Stimulated activated memory B cell treated with anti-CD40 and anti-IgM and Interleukin-4, amounts not matched to agents 10 μg/mL and 1 μg/mL and 100 μg/mL, for 72 hours (primary cell): ENCODE data around the gene KCNJ1.

Experiments
- ATAC-seq: fragments of 150-1000 bp; cut with Tn5 transposase; 2 replicates; pipeline ENCODE4 v1.10.0; 2021
- H3K27ac Mint-ChIP-seq: one replicate; pipeline ENCODE4 v1.8.0; 2022; ENCODE audit warnings: mild to moderate bottlenecking, mixed read lengths
- H3K27me3 Mint-ChIP-seq: one replicate; pipeline ENCODE4 v1.8.0; 2022; ENCODE audit warnings: mixed read lengths
- H3K36me3 Mint-ChIP-seq: one replicate; pipeline ENCODE4 v1.8.0; 2022; ENCODE audit warnings: mixed read lengths
- H3K4me1 Mint-ChIP-seq: one replicate; pipeline ENCODE4 v1.8.0; 2022; ENCODE audit warnings: mixed read lengths
- H3K4me3 Mint-ChIP-seq: one replicate; pipeline ENCODE4 v1.8.0; 2022; ENCODE audit warnings: mild to moderate bottlenecking, moderate library complexity, mixed read lengths
- H3K9me3 Mint-ChIP-seq: one replicate; pipeline ENCODE4 v1.8.0; 2022; ENCODE audit warnings: mixed read lengths

Gene KCNJ1

GRCh38 chr11:128832121-128832497, 35.0 kb downstream of the KCNJ1 start:
- Mint-ChIP-seq H3K27me3 (no peaks in the 10 kb centered on the region), H3K27ac (peak overlapping the region; percentile 79), H3K36me3 (peaks cover 21% of the 10 kb centered on the region), H3K4me1 (peaks cover 70% of the 10 kb centered on the region), H3K9me3 (peaks cover 5% of the 10 kb centered on the region), H3K4me3 (peak overlapping the region; percentile 63)
- ATAC-seq = peak; percentile 70

GRCh38 chr11:128831174-128832120, 35.6 kb downstream of the KCNJ1 start:
- Mint-ChIP-seq H3K27me3 (no peaks in the 10 kb centered on the region), H3K4me3 (peak overlapping the region; percentile 63), H3K9me3 (peaks cover 5% of the 10 kb centered on the region), H3K27ac (peak overlapping the region; percentile 79), H3K36me3 (peaks cover 27% of the 10 kb centered on the region), H3K4me1 (peaks cover 71% of the 10 kb centered on the region)
- peak; percentile 85 for ATAC-seq

GRCh38 chr11:128830290-128831173, 36.6 kb downstream of the KCNJ1 start:
- peak; percentile 34 for ATAC-seq
- Mint-ChIP-seq H3K36me3 (peaks cover 29% of the 10 kb centered on the region), H3K27me3 (no peaks in the 10 kb centered on the region), H3K4me3 (peak overlapping the region; percentile 46), H3K27ac (peak overlapping the region; percentile 79), H3K4me1 (peaks cover 63% of the 10 kb centered on the region), H3K9me3 (peaks cover 2% of the 10 kb centered on the region)

GRCh38 chr11:128828350-128828749, 38.7 kb downstream of the KCNJ1 start:
- Mint-ChIP-seq H3K4me1 (peaks cover 53% of the 10 kb centered on the region), H3K27ac (no peak overlapping the region), H3K4me3 (no peak overlapping the region), H3K36me3 (peaks cover 36% of the 10 kb centered on the region), H3K27me3 (no peaks in the 10 kb centered on the region), H3K9me3 (peaks cover 2% of the 10 kb centered on the region)
- ATAC-seq = no peak

GRCh38 chr11:128827191-128827893, 39.8 kb downstream of the KCNJ1 start:
- Mint-ChIP-seq H3K36me3 (peaks cover 38% of the 10 kb centered on the region), H3K27me3 (no peaks in the 10 kb centered on the region), H3K9me3 (peaks cover 2% of the 10 kb centered on the region), H3K4me1 (peaks cover 47% of the 10 kb centered on the region), H3K27ac (peak overlapping the region; percentile 75), H3K4me3 (no peak overlapping the region)
- no peak for ATAC-seq

GRCh38 chr11:128825050-128825784, 41.9 kb downstream of the KCNJ1 start:
- peaks cover 29% of the 10 kb centered on the region for H3K4me1 Mint-ChIP-seq
- H3K36me3 Mint-ChIP-seq = peaks cover 47% of the 10 kb centered on the region
- no peak overlapping the region for H3K4me3 Mint-ChIP-seq
- H3K9me3 Mint-ChIP-seq = peaks cover 2% of the 10 kb centered on the region
- ATAC-seq = peak; percentile 20
- H3K27ac Mint-ChIP-seq = peak overlapping the region; percentile 52
- no peaks in the 10 kb centered on the region for H3K27me3 Mint-ChIP-seq

- ATAC-seq = peak; percentile 44
- Mint-ChIP-seq H3K9me3 (no peaks in the 10 kb centered on the region), H3K27ac (peak overlapping the region; percentile 52)
Measured at GRCh38 chr11:128824191-128825049, 42.7 kb downstream of the KCNJ1 start.

GRCh38 chr11:128823753-128824152, 43.3 kb downstream of the KCNJ1 start:
- H3K27me3 Mint-ChIP-seq = no peaks in the 10 kb centered on the region
- no peak for ATAC-seq
- H3K9me3 Mint-ChIP-seq = no peaks in the 10 kb centered on the region
- H3K36me3 Mint-ChIP-seq = peaks cover 56% of the 10 kb centered on the region
- peaks cover 20% of the 10 kb centered on the region for H3K4me1 Mint-ChIP-seq
- no peak overlapping the region for H3K4me3 Mint-ChIP-seq
- H3K27ac Mint-ChIP-seq = peak overlapping the region; percentile 28

More at GRCh38 chr11:128824191-128825049, 42.7 kb downstream of the KCNJ1 start:
- peaks cover 50% of the 10 kb centered on the region for H3K36me3 Mint-ChIP-seq
- peaks cover 21% of the 10 kb centered on the region for H3K4me1 Mint-ChIP-seq
- no peaks in the 10 kb centered on the region for H3K27me3 Mint-ChIP-seq
- H3K4me3 Mint-ChIP-seq = no peak overlapping the region

- no peak overlapping the region for H3K4me3 Mint-ChIP-seq
- H3K27me3 Mint-ChIP-seq = no peaks in the 10 kb centered on the region
- H3K4me1 Mint-ChIP-seq = peaks cover 13% of the 10 kb centered on the region
- peaks cover 61% of the 10 kb centered on the region for H3K36me3 Mint-ChIP-seq
- H3K27ac Mint-ChIP-seq = no peak overlapping the region
- no peak for ATAC-seq
- H3K9me3 Mint-ChIP-seq = no peaks in the 10 kb centered on the region
Measured at GRCh38 chr11:128822130-128822529, 45.0 kb downstream of the KCNJ1 start.

GRCh38 chr11:128821556-128821955, 45.5 kb downstream of the KCNJ1 start:
- Mint-ChIP-seq H3K36me3 (peaks cover 55% of the 10 kb centered on the region), H3K9me3 (no peaks in the 10 kb centered on the region), H3K4me1 (peaks cover 9% of the 10 kb centered on the region), H3K27me3 (no peaks in the 10 kb centered on the region), H3K27ac (no peak overlapping the region), H3K4me3 (no peak overlapping the region)
- ATAC-seq = no peak

GRCh38 chr11:128819198-128819597, 47.9 kb downstream of the KCNJ1 start:
- no peak for ATAC-seq
- Mint-ChIP-seq H3K27ac (no peak overlapping the region), H3K4me1 (peaks cover 9% of the 10 kb centered on the region), H3K4me3 (no peak overlapping the region), H3K36me3 (peaks cover 55% of the 10 kb centered on the region), H3K27me3 (no peaks in the 10 kb centered on the region), H3K9me3 (no peaks in the 10 kb centered on the region)

- H3K4me1 Mint-ChIP-seq = peaks cover 8% of the 10 kb centered on the region
- H3K27ac Mint-ChIP-seq = no peak overlapping the region
- ATAC-seq = no peak
- H3K36me3 Mint-ChIP-seq = peaks cover 44% of the 10 kb centered on the region
- no peaks in the 10 kb centered on the region for H3K9me3 Mint-ChIP-seq
- H3K27me3 Mint-ChIP-seq = no peaks in the 10 kb centered on the region
- no peak overlapping the region for H3K4me3 Mint-ChIP-seq
Measured at GRCh38 chr11:128814856-128815705, 52.0 kb downstream of the KCNJ1 start.

- Mint-ChIP-seq H3K27ac (no peak overlapping the region), H3K4me1 (peaks cover 8% of the 10 kb centered on the region), H3K36me3 (peaks cover 43% of the 10 kb centered on the region), H3K4me3 (no peak overlapping the region), H3K27me3 (no peaks in the 10 kb centered on the region), H3K9me3 (no peaks in the 10 kb centered on the region)
- ATAC-seq = no peak
Measured at GRCh38 chr11:128813729-128814128, 53.4 kb downstream of the KCNJ1 start.
